ENCODE data around the gene PRSS35.
"Not testable (repeated sequence)": the region's sequence is repeated elsewhere in the genome, so short reads cannot be mapped to it uniquely, and the experiment has no call there.

GRCh38 chr6:83481938-83482337, 30.4 kb upstream of the PRSS35 start:
- not testable (repeated sequence) for TF ChIP-seq TSHZ2 (CRISPR knock-in tag; IDR thresholded peaks at IDR 0.05); CREB5 (CRISPR knock-in tag; IDR thresholded peaks at IDR 0.05; ENCODE audit: low read depth); PPARA (CRISPR knock-in tag; IDR thresholded peaks at IDR 0.05; ENCODE audit: borderline replicate concordance); PATZ1 (CRISPR knock-in tag; IDR thresholded peaks at IDR 0.05; ENCODE audit: borderline replicate concordance); ISL1 (CRISPR knock-in tag; IDR thresholded peaks at IDR 0.05); ZFP3 (CRISPR knock-in tag; IDR thresholded peaks at IDR 0.05); ZC3H10 (CRISPR knock-in tag; IDR thresholded peaks at IDR 0.05); ARNTL (CRISPR knock-in tag; IDR thresholded peaks at IDR 0.05; ENCODE audit: borderline replicate concordance, low read depth); ZNF8 (CRISPR knock-in tag; IDR thresholded peaks at IDR 0.05); ESRRG (CRISPR knock-in tag; IDR thresholded peaks at IDR 0.05); OSR1 (CRISPR knock-in tag; IDR thresholded peaks at IDR 0.05)
